Kidney tubule cell (primary cell): ENCODE results near the gene C1orf87.

Experiments
- DNase-seq: peaks from one replicate; pipeline ENCODE4 v3.0.0-alpha.2; 2018; ENCODE audit warnings: low spot score

The C1orf87 gene

DNA sequence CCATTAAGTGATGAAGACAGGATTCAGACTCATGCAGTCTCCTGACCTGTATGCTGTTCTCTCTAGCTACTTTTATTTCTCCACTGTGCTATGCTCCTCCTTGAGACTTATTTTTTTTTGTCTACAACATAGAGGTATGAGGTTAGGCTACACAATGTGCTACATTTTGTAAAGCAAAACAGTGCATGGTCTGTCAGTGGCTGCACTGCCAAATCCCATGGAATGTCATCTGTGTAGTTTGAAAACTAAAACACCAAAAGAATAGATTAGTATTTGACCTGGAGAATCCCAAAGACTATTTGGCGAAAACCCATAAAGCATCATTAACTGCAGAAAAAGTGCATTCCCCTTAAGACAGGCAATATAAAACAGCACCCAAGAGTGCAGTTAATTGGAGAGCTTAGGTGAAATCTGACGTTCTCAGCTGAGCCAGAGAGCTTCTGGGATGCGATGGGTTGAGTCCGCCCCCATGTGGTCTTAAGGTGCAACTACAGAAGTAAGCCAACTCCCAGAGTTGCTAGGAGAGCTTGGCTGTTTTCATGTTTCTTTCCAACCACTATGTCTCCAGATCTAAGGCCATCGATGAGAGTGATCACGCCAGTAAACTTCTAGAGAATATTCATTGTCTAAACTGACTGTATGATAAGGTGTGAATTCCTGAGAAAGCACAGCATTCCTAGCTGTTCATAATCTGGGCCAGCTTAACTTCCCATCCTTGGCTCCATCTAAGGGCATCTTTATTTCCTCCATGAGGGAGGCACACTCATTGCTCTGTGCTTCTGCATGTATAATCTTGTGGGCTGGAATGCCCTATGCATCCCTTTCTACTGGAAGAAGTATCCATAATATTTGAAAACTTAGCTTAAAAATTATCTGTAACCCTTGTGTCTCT, 126.3 kb downstream of the C1orf87 start:
- DNase-seq: peak; percentile 65

DNA sequence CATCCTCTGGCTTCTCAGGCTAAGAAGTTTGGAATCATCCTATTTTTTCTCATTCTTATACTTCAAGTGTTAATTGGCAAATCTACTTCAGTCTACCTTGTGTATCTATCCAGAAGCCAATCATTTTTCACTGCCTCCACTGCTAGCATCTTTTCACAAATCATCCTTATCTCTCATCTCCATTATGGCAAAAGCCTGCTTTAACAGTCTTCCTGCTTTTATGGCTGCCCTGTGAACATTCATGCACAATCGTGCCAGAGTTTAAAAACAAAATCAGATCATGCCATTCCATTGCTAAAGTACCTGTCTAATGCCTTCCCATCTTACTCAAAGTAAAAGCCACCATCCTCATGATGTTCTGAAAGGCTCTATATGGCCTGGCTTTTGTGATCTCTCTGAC, 127.8 kb downstream of the C1orf87 start:
- no peak for DNase-seq
